ENCODE measurements around the gene ACAT1. TPM values are rescaled to one million over a fixed set of nuclear protein-coding genes. Genes with fewer than 3 reads are reported as not detected.

The ACAT1 gene
- total and polyA plus RNA-seq, 2 experiments from 2014 or later, result 87.1 to 188 TPM

GRCh38 chr11:108177570-108177969 is 56.2 kb downstream of the ACAT1 start:
- Histone ChIP-seq H3K9me2 (replicated peaks; ENCODE audit: insufficient read depth) (no peaks in the 10 kb centered on the region), H3K4me2 (no peak overlapping the region), H3K36me3 (replicated peaks; ENCODE audit: insufficient read depth, low read depth) (peaks cover 6% of the 10 kb centered on the region), H3K4me1 (ENCODE audit: insufficient read depth) (no peaks in the 10 kb centered on the region), H3K27ac (no peak overlapping the region), H3K4me3 (no peak overlapping the region), H2AFZ (no peak overlapping the region), H3K9me3 (ENCODE audit: low read depth) (no peaks in the 10 kb centered on the region), H3K79me2 (no peaks in the 10 kb centered on the region), H4K20me1 (ENCODE audit: insufficient read depth, poor library complexity, severe bottlenecking) (no peaks in the 10 kb centered on the region), H3K27me3 (no peaks in the 10 kb centered on the region)
- TF ChIP-seq EZH2 (IDR thresholded peaks at IDR 0.05; ENCODE audit: borderline replicate concordance), result no peak
- no peak for TF ChIP-seq EZH2phosphoT487 (IDR thresholded peaks at IDR 0.05; ENCODE audit: low read depth, severe bottlenecking, unreplicated experiment)
- no peak for TF ChIP-seq CTCF (IDR thresholded peaks at IDR 0.05; ENCODE audit: poor library complexity)
- DNase-seq (ENCODE audit: low spot score), result no peak
- 93% methylated on average over 5 of the region's 5 CpGs for WGBS (ENCODE audit: low lambda C conversion rate, missing lambda C conversion rate)

- Histone ChIP-seq H3K9me2 (replicated peaks; ENCODE audit: insufficient read depth) (no peaks in the 10 kb centered on the region), H3K27me3 (no peaks in the 10 kb centered on the region), H3K4me1 (ENCODE audit: insufficient read depth) (no peaks in the 10 kb centered on the region), H3K27ac (no peak overlapping the region), H3K36me3 (replicated peaks; ENCODE audit: insufficient read depth, low read depth) (no peaks in the 10 kb centered on the region), H4K20me1 (ENCODE audit: insufficient read depth, poor library complexity, severe bottlenecking) (no peaks in the 10 kb centered on the region), H2AFZ (no peak overlapping the region), H3K79me2 (peaks cover 8% of the 10 kb centered on the region), H3K9me3 (ENCODE audit: low read depth) (no peaks in the 10 kb centered on the region), H3K4me2 (no peak overlapping the region), H3K4me3 (no peak overlapping the region)
- no peak for TF ChIP-seq EZH2phosphoT487 (IDR thresholded peaks at IDR 0.05; ENCODE audit: low read depth, severe bottlenecking, unreplicated experiment)
- no peak for TF ChIP-seq CTCF (IDR thresholded peaks at IDR 0.05; ENCODE audit: poor library complexity)
- TF ChIP-seq EZH2 (IDR thresholded peaks at IDR 0.05; ENCODE audit: borderline replicate concordance), result no peak
- no peak for DNase-seq (ENCODE audit: low spot score)
Measured at GRCh38 chr11:108193725-108194124, 72.4 kb downstream of the ACAT1 start.

- no peak overlapping the region for H3K4me2 ChIP-seq
- no peak overlapping the region for H3K27ac ChIP-seq
- 96% methylated on average over 3 of the region's 3 CpGs for WGBS (ENCODE audit: low lambda C conversion rate, missing lambda C conversion rate)
- H4K20me1 ChIP-seq (ENCODE audit: insufficient read depth, poor library complexity, severe bottlenecking), result no peaks in the 10 kb centered on the region
- H3K36me3 ChIP-seq (replicated peaks; ENCODE audit: insufficient read depth, low read depth), result no peaks in the 10 kb centered on the region
- no peak for DNase-seq (ENCODE audit: low spot score)
- H3K9me3 ChIP-seq (ENCODE audit: low read depth), result no peaks in the 10 kb centered on the region
- H3K4me1 ChIP-seq (ENCODE audit: insufficient read depth), result no peaks in the 10 kb centered on the region
- H3K9me2 ChIP-seq (replicated peaks; ENCODE audit: insufficient read depth), result no peaks in the 10 kb centered on the region
- H3K4me3 ChIP-seq, result no peak overlapping the region
- no peaks in the 10 kb centered on the region for H3K27me3 ChIP-seq
- TF ChIP-seq EZH2 (IDR thresholded peaks at IDR 0.05; ENCODE audit: borderline replicate concordance) (no peak), EZH2phosphoT487 (IDR thresholded peaks at IDR 0.05; ENCODE audit: low read depth, severe bottlenecking, unreplicated experiment) (no peak), CTCF (IDR thresholded peaks at IDR 0.05; ENCODE audit: poor library complexity) (no peak)
- H2AFZ ChIP-seq, result no peak overlapping the region
- H3K79me2 ChIP-seq, result peaks cover 25% of the 10 kb centered on the region
Measured at GRCh38 chr11:108196901-108197300, 75.5 kb downstream of the ACAT1 start.

Small RNA genes lying within 50 kb of the gene (small RNA-seq; reads per million reads assigned to genes)
- gene RF00019, result not detected

Other genes with a start within 250 kb of the ACAT1 start
- 0.43 and 1.6 TPM in 2 replicates for gene RAB39A, start 193.1 kb upstream of the ACAT1 start, total RNA-seq
- gene RAB39A, start 193.1 kb upstream of the ACAT1 start, polyA plus RNA-seq, result not detected in 2 replicates
- gene CUL5, start 112.7 kb upstream of the ACAT1 start, total RNA-seq, result 27.6 and 31.3 TPM in 2 replicates
- gene CUL5, start 112.7 kb upstream of the ACAT1 start, polyA plus RNA-seq, result 20.9 and 23.2 TPM in 2 replicates
- 12.0 and 14.3 TPM in 2 replicates for gene NPAT, start 101.1 kb downstream of the ACAT1 start, total RNA-seq
- 2.9 and 3.7 TPM in 2 replicates for gene NPAT, start 101.1 kb downstream of the ACAT1 start, polyA plus RNA-seq
- 43.0 and 47.3 TPM in 2 replicates for gene ATM, start 101.5 kb downstream of the ACAT1 start, total RNA-seq
- 7.5 and 7.6 TPM in 2 replicates for gene ATM, start 101.5 kb downstream of the ACAT1 start, polyA plus RNA-seq